Keratinocyte (primary cell): ENCODE measurements around the gene KAT6B. TPM values are rescaled to one million over a fixed set of nuclear protein-coding genes. Genes with fewer than 3 reads are reported as not detected.

Experiments used
- DNase-seq: peaks from one replicate; pipeline ENCODE4 v3.0.0-alpha.2; 2011; ENCODE audit warnings: low read depth, missing footprints, low spot score
- FAIRE-seq: peaks from 2 replicates; lab custom pipeline; 2011; peaks lifted over from hg19 to GRCh38; lab: Jason Lieb, UNC
- H2AFZ ChIP-seq: 2 replicates; pipeline ENCODE4 v1.6.0; 2012; ENCODE audit warnings: low read length, control low read depth, inconsistent platforms; ENCODE audit not compliant: control insufficient read depth
- H3K27ac ChIP-seq: 2 replicates; pipeline ENCODE4 v1.5.1; 2011; ENCODE audit warnings: low read length; ENCODE audit not compliant: control insufficient read depth, insufficient read depth
- H3K27me3 ChIP-seq: 3 replicates; pipeline ENCODE4 v1.6.0; 2011; ENCODE audit warnings: low read length; ENCODE audit not compliant: control insufficient read depth, insufficient read depth; ENCODE audit errors: extremely low read depth
- H3K36me3 ChIP-seq, 2 experiments: 2 replicates in 1 of 2; 3 replicates in 1 of 2; pipeline ENCODE4 v1.5.1; 2011; ENCODE audit warnings: low read length in 2 of 2, mild to moderate bottlenecking in 1 of 2; ENCODE audit not compliant: control insufficient read depth in 2 of 2, insufficient read depth in 2 of 2; ENCODE audit errors: extremely low read depth in 1 of 2
- H3K4me1 ChIP-seq: 3 replicates; pipeline ENCODE4 v1.5.1; 2011; ENCODE audit warnings: low read length; ENCODE audit not compliant: control insufficient read depth, insufficient read depth; ENCODE audit errors: extremely low read depth
- H3K4me2 ChIP-seq: 3 replicates; pipeline ENCODE4 v1.6.0; 2011; ENCODE audit warnings: low read depth, low read length; ENCODE audit not compliant: control insufficient read depth, insufficient read depth; ENCODE audit errors: extremely low read depth
- H3K4me3 ChIP-seq, 3 experiments: fragments of 200-600 bp in 1 of 3; sonication (generic) in 1 of 3; 2 replicates in 2 of 3; 3 replicates in 1 of 3; pipeline ENCODE4 v1.5.1; 2011 to 2016; ENCODE audit warnings: low read length in 3 of 3, mild to moderate bottlenecking in 3 of 3, control low read depth in 2 of 3, inconsistent platforms in 1 of 3, low read depth in 1 of 3, mixed read lengths in 1 of 3, mixed run types in 1 of 3, moderate library complexity in 1 of 3; ENCODE audit not compliant: control insufficient read depth in 2 of 3, insufficient read depth in 2 of 3; ENCODE audit errors: extremely low read depth in 1 of 3
- H3K79me2 ChIP-seq: 2 replicates; pipeline ENCODE4 v1.6.0; 2012; ENCODE audit warnings: low read length; ENCODE audit not compliant: control insufficient read depth, insufficient read depth
- H3K9ac ChIP-seq: 3 replicates; pipeline ENCODE4 v1.6.0; 2011; ENCODE audit warnings: low read length; ENCODE audit not compliant: control insufficient read depth, insufficient read depth; ENCODE audit errors: extremely low read depth
- H3K9me1 ChIP-seq: 3 replicates; pipeline ENCODE4 v1.6.0; 2011; ENCODE audit warnings: low read length; ENCODE audit not compliant: control insufficient read depth, insufficient read depth; ENCODE audit errors: extremely low read depth
- H3K9me3 ChIP-seq: 2 replicates; pipeline ENCODE4 v1.5.1; 2012; ENCODE audit warnings: low read depth, low read length; ENCODE audit not compliant: control insufficient read depth
- H4K20me1 ChIP-seq: 3 replicates; pipeline ENCODE4 v1.6.0; 2011; ENCODE audit warnings: low read length; ENCODE audit not compliant: control insufficient read depth, insufficient read depth; ENCODE audit errors: extremely low read depth
- CTCF ChIP-seq, 3 experiments: IDR thresholded peaks in 1 of 3; conservative IDR thresholded peaks in 1 of 3; optimal IDR thresholded peaks in 1 of 3; 2 replicates in 2 of 3; 3 replicates in 1 of 3; pipeline versions ENCODE3 to v1.5.1; 2011; ENCODE audit warnings: low read length in 3 of 3, mild to moderate bottlenecking in 3 of 3, moderate library complexity in 2 of 3, control low read depth in 1 of 3, inconsistent platforms in 1 of 3; ENCODE audit not compliant: insufficient read depth in 2 of 3; ENCODE audit errors: extremely low read depth in 1 of 3
- EZH2 ChIP-seq: IDR thresholded peaks from one replicate; pipeline ENCODE4 v1.6.1; 2012; ENCODE audit warnings: inconsistent platforms, mild to moderate bottlenecking, low read length, moderate library complexity
- dilution Hi-C: fragments of 300-500 bp; cut with MboI; formaldehyde crosslinking; loops from one replicate; pipeline ENCODE4 v1.7.0; 2020; ENCODE audit warnings: low sequenced_read_pairs; ENCODE audit not compliant: extremely low pct_ligation_motif_present
- polyA plus RNA-seq, 5 experiments: library from polyadenylated mRNA; depleted of rRNA in 3 of 5; stranded (reverse) in 3 of 5; stranded (forward) in 1 of 5; unstranded in 1 of 5; fragments of >200 nt; gene quantifications; 1 replicate in 1 of 5; 2 replicates in 3 of 5; 3 replicates in 1 of 5; pipeline versions ENCODE4 v1.2.1 to v1.2.3, GENCODE V29; 2011 to 2012; ENCODE audit warnings: missing spikeins in 2 of 5, low read depth in 1 of 5, low replicate concordance in 1 of 5

KAT6B gene
- polyA plus RNA-seq, 1 donor (not counting 4 experiments of a cell fraction or from before 2014, with no cell fraction given) = 2.9 TPM

DNA sequence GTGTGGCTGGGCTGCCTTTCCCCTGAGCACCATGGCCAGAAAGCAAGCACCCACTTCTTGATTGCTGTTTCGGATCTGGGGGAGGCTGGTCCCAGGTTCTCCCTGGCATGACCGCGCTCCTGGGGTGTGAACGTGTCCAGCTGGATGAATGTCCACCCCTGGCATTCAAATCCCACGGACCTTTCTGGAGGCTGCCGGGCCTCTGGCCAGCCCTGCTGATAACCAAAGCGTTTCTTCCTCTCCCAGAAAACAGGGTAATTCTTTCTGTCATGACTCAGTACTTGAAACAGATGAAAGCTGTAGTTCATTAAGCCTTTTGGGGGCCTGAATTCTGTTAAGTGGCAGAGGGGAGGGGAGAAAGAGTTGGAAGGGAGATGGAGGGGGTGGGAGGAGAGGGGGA lies 211.9 kb downstream of the KAT6B start:
- Histone ChIP-seq H2AFZ (no peak overlapping the region), H3K4me2 (no peak overlapping the region), H3K4me1 (no peaks in the 10 kb centered on the region), H3K27ac (no peak overlapping the region), H3K27me3 (no peaks in the 10 kb centered on the region), H3K79me2 (no peaks in the 10 kb centered on the region), H3K36me3 (no peaks in the 10 kb centered on the region), H3K9me3 (no peaks in the 10 kb centered on the region), H3K4me3 (no peak overlapping the region), H3K9me1 (no peaks in the 10 kb centered on the region), H3K9ac (no peak overlapping the region), H4K20me1 (no peaks in the 10 kb centered on the region)
- DNase-seq (no peak), FAIRE-seq (no peak)
- TF ChIP-seq CTCF (optimal IDR thresholded peaks at IDR 0.05 in 1 of 3, IDR thresholded peaks at IDR 0.05 in 1 of 3, conservative IDR thresholded peaks at IDR 0.05 in 1 of 3; ENCODE audit: extremely low read depth in 1 of 3, insufficient read depth in 2 of 3, low read length in 3 of 3) = no peak
- no peak for TF ChIP-seq EZH2
- dilution Hi-C loops = no loop called here

DNA sequence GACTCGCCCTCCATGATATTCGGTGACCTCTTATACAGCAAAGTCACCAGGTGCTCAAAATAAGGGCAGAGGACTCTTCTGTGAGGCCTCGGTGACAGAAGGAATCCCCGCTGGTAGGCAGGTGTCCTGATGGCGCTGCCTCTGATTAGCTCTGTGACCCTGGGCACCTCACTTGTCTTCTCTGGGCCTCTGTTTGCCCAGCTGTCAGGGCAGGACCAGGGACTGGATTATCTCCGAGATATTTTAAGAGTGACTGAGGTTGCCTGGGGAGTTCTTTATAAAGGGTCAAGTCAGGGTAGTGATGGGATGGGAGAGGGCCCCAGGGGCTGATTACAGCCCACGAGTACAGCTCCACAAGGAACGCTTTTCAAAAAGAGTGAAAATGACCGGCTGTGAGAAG lies 214.2 kb downstream of the KAT6B start:
- dilution Hi-C loops = no loop called here
- no peaks in the 10 kb centered on the region for H3K36me3 ChIP-seq
- no peak for FAIRE-seq

More for the DNA sequence above, 214.2 kb downstream of the KAT6B start:
- Histone ChIP-seq H4K20me1 (no peaks in the 10 kb centered on the region), H2AFZ (no peak overlapping the region), H3K9me3 (no peaks in the 10 kb centered on the region), H3K9me1 (no peaks in the 10 kb centered on the region), H3K27ac (no peak overlapping the region), H3K4me2 (no peak overlapping the region), H3K79me2 (no peaks in the 10 kb centered on the region), H3K4me1 (no peaks in the 10 kb centered on the region), H3K4me3 (no peak overlapping the region), H3K9ac (no peak overlapping the region), H3K27me3 (no peaks in the 10 kb centered on the region)
- TF ChIP-seq CTCF (optimal IDR thresholded peaks at IDR 0.05 in 1 of 3, IDR thresholded peaks at IDR 0.05 in 1 of 3, conservative IDR thresholded peaks at IDR 0.05 in 1 of 3; ENCODE audit: extremely low read depth in 1 of 3, insufficient read depth in 2 of 3, low read length in 3 of 3) (no peak), EZH2 (no peak)
- DNase-seq = no peak
